Choroid plexus epithelial cell (primary cell): Measurements from ENCODE around the gene CCDC40.

Experiments used
- DNase-seq: peaks from one replicate; pipeline ENCODE4 v3.0.0-alpha.2; 2010; ENCODE audit warnings: low read depth
- H3K4me3 ChIP-seq: 2 replicates; pipeline ENCODE4 v1.5.1; 2011; ENCODE audit warnings: low read depth, mild to moderate bottlenecking, control low read depth, low read length, moderate library complexity
- CTCF ChIP-seq: conservative IDR thresholded peaks from 2 replicates; pipeline ENCODE4 v1.5.1; 2011; ENCODE audit warnings: low read depth, mild to moderate bottlenecking, control low read depth, inconsistent platforms, low read length, moderate library complexity

Gene CCDC40

GRCh38 chr17:80029258-80029974, 7.0 kb upstream of the CCDC40 start:
- no peak overlapping the region for H3K4me3 ChIP-seq
- DNase-seq, result peak; percentile 75
- no peak for TF ChIP-seq CTCF

- no peak overlapping the region for H3K4me3 ChIP-seq
- TF ChIP-seq CTCF, result no peak
- no peak for DNase-seq
Measured at GRCh38 chr17:80030730-80031410, 5.6 kb upstream of the CCDC40 start.

GRCh38 chr17:80031691-80032430, 4.6 kb upstream of the CCDC40 start:
- H3K4me3 ChIP-seq, result no peak overlapping the region
- no peak for TF ChIP-seq CTCF
- no peak for DNase-seq

GRCh38 chr17:80032614-80033171, 3.7 kb upstream of the CCDC40 start:
- DNase-seq, result no peak
- no peak overlapping the region for H3K4me3 ChIP-seq
- no peak for TF ChIP-seq CTCF

- H3K4me3 ChIP-seq, result no peak overlapping the region
- no peak for DNase-seq
- no peak for TF ChIP-seq CTCF
Measured at GRCh38 chr17:80033840-80034239, 2.6 kb upstream of the CCDC40 start.

- no peak for TF ChIP-seq CTCF
- H3K4me3 ChIP-seq, result peak overlapping the region; percentile 89
- peak; percentile 55 for DNase-seq
Measured at GRCh38 chr17:80034791-80035686, 1.4 kb upstream of the CCDC40 start.
